ENCODE measurements around the gene ZNF473. TPM values are rescaled to one million over a fixed set of nuclear protein-coding genes. Genes with fewer than 3 reads are reported as not detected.

Gene ZNF473
- total RNA-seq, 4 donors from 2014 or later, result 7.1 to 28.9 (median 16.8) TPM

DNA sequence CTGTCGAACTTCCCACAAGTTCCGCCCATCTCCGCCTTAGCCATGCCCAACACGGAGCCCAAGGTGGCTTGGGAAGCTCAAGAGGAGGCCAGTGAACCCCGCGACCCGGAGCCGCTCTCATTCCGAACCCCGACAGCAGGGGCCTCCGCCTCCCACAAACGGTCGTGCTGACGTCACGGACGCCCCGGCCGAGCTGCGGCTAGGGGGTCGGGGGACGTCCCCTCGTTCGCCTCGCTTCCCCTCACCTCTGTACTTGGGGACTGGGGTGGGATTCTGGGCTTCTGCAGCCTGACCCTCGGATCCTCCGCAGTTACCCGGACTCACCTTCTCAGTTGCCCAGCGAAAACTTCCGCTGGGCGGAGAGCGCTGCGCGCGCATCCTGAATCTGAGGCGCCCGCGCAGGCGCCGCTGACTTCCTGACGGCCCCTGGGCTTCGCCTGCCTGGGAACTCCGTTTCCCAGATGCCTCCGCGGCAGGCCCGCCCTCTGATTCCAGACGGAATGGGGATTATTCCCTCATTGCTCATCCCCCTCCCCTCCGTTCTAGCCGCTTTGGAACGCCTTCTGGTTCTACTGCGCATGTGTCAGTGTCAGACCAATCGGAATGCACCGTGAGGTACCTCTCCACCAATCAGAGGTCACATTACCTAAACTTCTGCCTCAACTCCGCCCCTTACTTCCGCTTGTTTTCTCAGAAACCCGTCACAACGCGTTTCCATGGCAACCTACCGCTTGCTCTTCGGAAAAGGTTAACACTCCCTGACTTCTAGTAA, 597 bp upstream of the ZNF473 start, which contains the start of gene VRK3:
Gene VRK3, minus strand, starts transcription at position 351 of the 772 bp plus-strand sequence. CDS start 9,210 bp downstream, outside the sequence.
- DNase-seq, result peak; percentile 99
- Histone ChIP-seq H3K36me3 (no peaks in the 10 kb centered on the region), H3K4me1 (peaks cover 0 to 14% of the 10 kb centered on the region in 2 donors), H3K4me3 (peak within 1 kb of the TSS; percentile 84 to 97), H3K27me3 (no peaks in the 10 kb centered on the region), H3K27ac (peak within 1 kb of the TSS; percentile 88 to 91), H3K9me3 (no peaks in the 10 kb centered on the region)
- TF ChIP-seq, protein P1, sequence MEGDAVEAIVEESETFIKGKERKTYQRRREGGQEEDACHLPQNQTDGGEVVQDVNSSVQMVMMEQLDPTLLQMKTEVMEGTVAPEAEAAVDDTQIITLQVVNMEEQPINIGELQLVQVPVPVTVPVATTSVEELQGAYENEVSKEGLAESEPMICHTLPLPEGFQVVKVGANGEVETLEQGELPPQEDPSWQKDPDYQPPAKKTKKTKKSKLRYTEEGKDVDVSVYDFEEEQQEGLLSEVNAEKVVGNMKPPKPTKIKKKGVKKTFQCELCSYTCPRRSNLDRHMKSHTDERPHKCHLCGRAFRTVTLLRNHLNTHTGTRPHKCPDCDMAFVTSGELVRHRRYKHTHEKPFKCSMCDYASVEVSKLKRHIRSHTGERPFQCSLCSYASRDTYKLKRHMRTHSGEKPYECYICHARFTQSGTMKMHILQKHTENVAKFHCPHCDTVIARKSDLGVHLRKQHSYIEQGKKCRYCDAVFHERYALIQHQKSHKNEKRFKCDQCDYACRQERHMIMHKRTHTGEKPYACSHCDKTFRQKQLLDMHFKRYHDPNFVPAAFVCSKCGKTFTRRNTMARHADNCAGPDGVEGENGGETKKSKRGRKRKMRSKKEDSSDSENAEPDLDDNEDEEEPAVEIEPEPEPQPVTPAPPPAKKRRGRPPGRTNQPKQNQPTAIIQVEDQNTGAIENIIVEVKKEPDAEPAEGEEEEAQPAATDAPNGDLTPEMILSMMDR (IDR thresholded peaks at IDR 0.05), result peak in 1 of 4 experiments; percentile 15
- TF ChIP-seq POLR2A (IDR thresholded peaks at IDR 0.05), result peak; percentile 72 to 75
- intact Hi-C loops (cut with DNase I; ENCODE audit: low total_unique reads), result no loop called here

DNA sequence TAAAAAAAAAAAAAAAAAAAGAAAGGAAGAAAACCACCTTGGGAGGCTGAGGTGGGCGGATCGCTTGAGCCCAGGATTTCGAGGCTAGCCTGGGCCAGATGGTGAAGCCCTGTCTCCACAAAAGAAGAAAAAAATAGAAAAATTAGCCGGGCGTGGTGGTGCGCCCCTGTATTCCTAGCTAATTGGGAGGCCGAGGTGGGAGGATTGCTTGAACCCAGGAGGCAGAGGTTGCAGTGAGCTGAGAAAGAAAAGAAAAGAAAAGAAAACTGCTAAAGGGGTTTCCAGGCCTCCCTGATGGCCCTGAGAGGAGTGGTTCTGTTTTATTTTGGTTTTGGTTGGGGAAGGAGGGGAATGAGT, 723 bp downstream of the ZNF473 start:
- H3K27ac ChIP-seq, result no peak overlapping the region
- no peaks in the 10 kb centered on the region for H3K27me3 ChIP-seq
- intact Hi-C loops (cut with DNase I; ENCODE audit: low total_unique reads), result no loop called here
- peak overlapping the region; percentile 81 to 97 for H3K4me3 ChIP-seq
- H3K36me3 ChIP-seq, result no peaks in the 10 kb centered on the region
- no peaks in the 10 kb centered on the region for H3K9me3 ChIP-seq
- peaks cover 0 to 14% of the 10 kb centered on the region in 2 donors for H3K4me1 ChIP-seq
- no peak for DNase-seq
- TF ChIP-seq, protein P1 (IDR thresholded peaks at IDR 0.05), result no peak
- TF ChIP-seq POLR2A (IDR thresholded peaks at IDR 0.05), result no peak

DNA sequence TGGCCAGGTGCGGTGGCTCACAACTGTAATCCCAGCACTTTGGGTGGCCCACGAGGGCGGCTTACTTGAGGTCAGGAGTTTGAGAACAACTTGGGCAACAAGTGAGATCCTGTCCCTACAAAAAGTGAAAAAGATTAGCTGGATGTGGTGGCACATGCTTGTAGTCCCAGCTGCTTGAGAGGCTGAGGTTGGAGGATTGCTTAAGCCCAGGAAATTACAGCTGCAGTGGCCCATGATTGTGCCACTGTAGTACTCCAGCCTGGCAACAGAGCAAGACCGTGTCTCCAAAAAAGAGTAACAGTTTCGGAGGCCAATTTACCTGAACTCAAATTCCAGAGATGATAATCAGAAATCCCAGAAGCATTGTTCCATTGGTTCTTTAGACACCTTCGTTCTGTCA, 4.4 kb downstream of the ZNF473 start:
- DNase-seq, result no peak
- no peak overlapping the region for H3K27ac ChIP-seq
- H3K36me3 ChIP-seq, result no peaks in the 10 kb centered on the region
- H3K4me3 ChIP-seq, result no peak overlapping the region
- no peaks in the 10 kb centered on the region for H3K9me3 ChIP-seq
- intact Hi-C loops (cut with DNase I; ENCODE audit: low total_unique reads), result no loop called here
- H3K27me3 ChIP-seq, result no peaks in the 10 kb centered on the region
- peaks cover 0 to 9% of the 10 kb centered on the region in 2 donors for H3K4me1 ChIP-seq
- no peak for TF ChIP-seq POLR2A (IDR thresholded peaks at IDR 0.05)
- TF ChIP-seq, protein P1 (IDR thresholded peaks at IDR 0.05), result no peak

DNA sequence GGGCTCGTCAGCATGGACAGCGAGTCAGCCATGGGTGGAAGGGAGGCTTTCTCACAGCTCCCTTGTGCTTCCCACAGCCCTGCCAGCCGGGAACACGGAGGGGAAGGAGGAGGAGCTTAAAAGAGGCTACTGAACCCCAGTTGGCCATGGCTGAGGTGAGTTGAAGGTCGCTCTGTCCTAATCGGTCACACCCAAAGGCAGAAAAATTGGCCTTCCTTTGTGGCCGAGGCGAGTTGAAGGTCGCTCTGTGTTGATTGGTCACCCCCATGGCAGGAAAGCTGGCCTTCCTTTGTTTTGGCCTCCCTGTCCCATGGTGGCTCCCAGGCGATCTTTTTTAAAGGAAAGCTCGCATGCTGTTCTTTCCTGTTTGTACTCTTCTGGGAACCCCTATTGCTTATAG, 5.1 kb downstream of the ZNF473 start:
- Histone ChIP-seq H3K27me3 (no peaks in the 10 kb centered on the region), H3K27ac (no peak overlapping the region), H3K4me1 (peaks cover 0 to 9% of the 10 kb centered on the region in 2 donors), H3K36me3 (no peaks in the 10 kb centered on the region), H3K9me3 (no peaks in the 10 kb centered on the region), H3K4me3 (no peak overlapping the region)
- intact Hi-C loops (cut with DNase I; ENCODE audit: low total_unique reads), result no loop called here
- TF ChIP-seq, protein P1 (IDR thresholded peaks at IDR 0.05), result no peak
- TF ChIP-seq POLR2A (IDR thresholded peaks at IDR 0.05), result no peak
- DNase-seq, result no peak

DNA sequence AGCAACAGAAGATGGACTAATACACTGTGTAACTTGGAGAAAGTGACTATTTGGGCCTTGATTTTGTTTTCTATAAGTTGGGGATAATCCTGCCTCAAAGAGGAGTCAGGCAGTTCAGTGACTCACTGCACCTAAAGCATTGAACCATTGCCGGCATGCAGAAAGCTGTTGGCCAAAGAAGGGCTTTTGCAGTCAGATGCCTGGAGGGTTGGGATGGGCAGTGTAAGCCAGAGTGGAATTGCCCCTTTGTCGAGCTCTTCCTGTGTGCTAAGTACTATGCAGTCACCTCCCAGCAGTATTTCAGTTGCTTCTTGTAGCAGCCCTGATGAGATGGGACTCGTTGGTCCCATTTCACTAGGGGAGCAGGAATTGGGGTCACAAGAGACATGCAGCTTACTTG, 11.1 kb downstream of the ZNF473 start:
- H3K27ac ChIP-seq, result no peak overlapping the region
- no peaks in the 10 kb centered on the region for H3K36me3 ChIP-seq
- no peak for DNase-seq
- H3K9me3 ChIP-seq, result peaks cover 0 to 6% of the 10 kb centered on the region in 2 donors
- TF ChIP-seq, protein P1 (IDR thresholded peaks at IDR 0.05), result no peak
- TF ChIP-seq POLR2A (IDR thresholded peaks at IDR 0.05), result no peak
- H3K4me3 ChIP-seq, result no peak overlapping the region
- H3K27me3 ChIP-seq, result no peaks in the 10 kb centered on the region
- H3K4me1 ChIP-seq, result no peaks in the 10 kb centered on the region
- intact Hi-C loops (cut with DNase I; ENCODE audit: low total_unique reads), result no loop called here
